Right lobe of liver (tissue), 4 donors: ENCODE results near the gene WWC1.

ENCODE experiments used
- CTCF ChIP-seq, 4 donors: fragments of 200-600 bp in 3 of 4; fragments of 450-650 bp in 1 of 4; IDR thresholded peaks; one replicate each; pipeline versions ENCODE4 v1.5.1 to v1.8.0; 2016 to 2022; ENCODE audit warnings: antibody characterized with exemption in 4 of 4, mild to moderate bottlenecking in 2 of 4
- POLR2A ChIP-seq: fragments of 450-650 bp; IDR thresholded peaks from one replicate; pipeline ENCODE4 v1.6.1; 2017; ENCODE audit warnings: antibody characterized with exemption, mild to moderate bottlenecking
- donor health status: DM: no; HTN: no; CAD: no.
- donor health status: DM: no; HTN: no; CAD: no.
- donor health status: DM: no; HTN: yes; CAD: no.

- TF ChIP-seq CTCF (IDR thresholded peaks at IDR 0.05): no peak
- no peak for TF ChIP-seq POLR2A
These were observed 64.7 kb downstream of the WWC1 start for GRCh38 chr5:168356171-168356570.
